Colon (tissue), 2 donors: ENCODE measurements around the gene RSRC1.
"Not testable (repeated sequence)": the region's sequence is repeated elsewhere in the genome, so short reads cannot be mapped to it uniquely, and the experiment has no call there.

Source experiments
- FAIRE-seq: peaks from 2 replicates; lab custom pipeline; 2012; peaks lifted over from hg19 to GRCh38; lab: Jason Lieb, UNC
- donor health status: control.
- donor health status: control.

Gene RSRC1

GRCh38 chr3:158531334-158531733 lies 421.4 kb downstream of the RSRC1 start:
- FAIRE-seq = no peak

- peak; percentile 45 for FAIRE-seq
Measured at GRCh38 chr3:158532099-158532734, 422.3 kb downstream of the RSRC1 start.

GRCh38 chr3:158535918-158536317 lies 426.0 kb downstream of the RSRC1 start:
- no peak for FAIRE-seq

GRCh38 chr3:158539414-158540014 lies 429.6 kb downstream of the RSRC1 start:
- no peak for FAIRE-seq

GRCh38 chr3:158540066-158540465 lies 430.2 kb downstream of the RSRC1 start:
- FAIRE-seq = no peak

- no peak for FAIRE-seq
Measured at GRCh38 chr3:158548691-158549090, 438.8 kb downstream of the RSRC1 start.

- not testable (repeated sequence) for FAIRE-seq
Measured at GRCh38 chr3:158549938-158550337, 440.0 kb downstream of the RSRC1 start.

- no peak for FAIRE-seq
Measured at GRCh38 chr3:158552124-158552523, 442.2 kb downstream of the RSRC1 start.

- FAIRE-seq = no peak
Measured at GRCh38 chr3:158559504-158559903, 449.6 kb downstream of the RSRC1 start.

GRCh38 chr3:158560979-158561378 lies 451.1 kb downstream of the RSRC1 start:
- no peak for FAIRE-seq

GRCh38 chr3:158562674-158563073 lies 452.8 kb downstream of the RSRC1 start:
- FAIRE-seq = no peak

- no peak for FAIRE-seq
Measured at GRCh38 chr3:158563076-158563475, 453.2 kb downstream of the RSRC1 start.

- no peak for FAIRE-seq
Measured at GRCh38 chr3:158565076-158565475, 455.2 kb downstream of the RSRC1 start.

- no peak for FAIRE-seq
Measured at GRCh38 chr3:158568784-158569183, 458.9 kb downstream of the RSRC1 start.

GRCh38 chr3:158569794-158570193 lies 459.9 kb downstream of the RSRC1 start:
- FAIRE-seq = no peak

GRCh38 chr3:158570999-158571702 lies 461.3 kb downstream of the RSRC1 start, which contains the start of gene MLF1:
Gene MLF1, plus strand, starts transcription at chr3:158571194. Its CDS starts 107 bp downstream, at chr3:158571301.
- no peak for FAIRE-seq

- no peak for FAIRE-seq
Measured at GRCh38 chr3:158571969-158572765, 462.3 kb downstream of the RSRC1 start.

GRCh38 chr3:158572766-158573060 lies 462.8 kb downstream of the RSRC1 start:
- FAIRE-seq = no peak

GRCh38 chr3:158573714-158574113 lies 463.8 kb downstream of the RSRC1 start:
- FAIRE-seq = no peak

- no peak for FAIRE-seq
Measured at GRCh38 chr3:158574646-158575045, 464.8 kb downstream of the RSRC1 start.

- FAIRE-seq = no peak
Measured at GRCh38 chr3:158590223-158590622, 480.3 kb downstream of the RSRC1 start.
